Panc1 (cell line): Measurements from ENCODE around the gene ATOH8. TPM values are rescaled to one million over a fixed set of nuclear protein-coding genes. Genes with fewer than 3 reads are reported as not detected.

Experiments used
- ATAC-seq: fragments of 200-7000 bp; cut with Tn5 transposase; 2 replicates; pipeline ENCODE4 v1.9.1; 2020; ENCODE audit warnings: mild to moderate bottlenecking, moderate library complexity
- BruUV-seq: library from RNA; stranded (reverse); fragments of 400-500 nt; replicated peaks from 2 replicates; lab custom pipeline; 2021; lab: Mats Ljungman, UMichigan
- CTCF ChIA-PET: fragments of 300-600 bp; sonication (Branson Sonifier 250); formaldehyde crosslinking; loops from one replicate; lab custom pipeline; 2022; ENCODE audit warnings: antibody characterized with exemption; lab: Charles Lee
- POLR2A ChIA-PET: fragments of 300-600 bp; sonication (Branson Sonifier 250); formaldehyde crosslinking; loops from one replicate; lab custom pipeline; 2022; ENCODE audit warnings: antibody characterized with exemption; lab: Charles Lee
- DNase-seq: peaks from one replicate; pipeline ENCODE4 v3.0.0-alpha.2; 2010; ENCODE audit warnings: low read depth, low spot score
- H3K27ac ChIP-seq: 2 replicates; pipeline ENCODE4 v1.5.1; 2011; ENCODE audit warnings: mild to moderate bottlenecking, low read length, inconsistent platforms
- H3K27me3 ChIP-seq: fragments of 200-500 bp; sonication (Bioruptor generic); 2 replicates; pipeline ENCODE4 v1.6.0; 2014; ENCODE audit warnings: low read length, inconsistent platforms; ENCODE audit not compliant: control insufficient read depth, insufficient read depth
- H3K36me3 ChIP-seq: fragments of 200-500 bp; sonication (Bioruptor generic); 2 replicates; pipeline ENCODE4 v1.5.1; 2014; ENCODE audit warnings: inconsistent platforms, mild to moderate bottlenecking, low read length, moderate library complexity; ENCODE audit not compliant: control insufficient read depth, insufficient read depth
- H3K4me1 ChIP-seq: 2 replicates; pipeline ENCODE4 v1.5.1; 2011; ENCODE audit warnings: inconsistent platforms, mild to moderate bottlenecking, low read length, moderate library complexity; ENCODE audit not compliant: control insufficient read depth, insufficient read depth
- H3K4me3 ChIP-seq, 2 experiments: 2 replicates each; pipeline ENCODE4 v1.5.1; 2011 to 2012; ENCODE audit warnings: low read depth in 2 of 2, low read length in 2 of 2, mild to moderate bottlenecking in 2 of 2, inconsistent platforms in 1 of 2, moderate library complexity in 1 of 2
- H3K9me3 ChIP-seq: fragments of 200-500 bp; sonication (Bioruptor generic); 2 replicates; pipeline ENCODE4 v1.5.1; 2014; ENCODE audit warnings: low read depth, mild to moderate bottlenecking, inconsistent platforms, low read length, moderate library complexity; ENCODE audit not compliant: control insufficient read depth, insufficient read depth
- CTCF ChIP-seq: fragments of 450-650 bp; IDR thresholded peaks from 2 replicates; pipeline ENCODE4 v1.5.1; 2017; ENCODE audit warnings: mild to moderate bottlenecking
- POLR2AphosphoS5 ChIP-seq: IDR thresholded peaks from 2 replicates; pipeline ENCODE4 v1.6.1; 2012; ENCODE audit warnings: mild to moderate bottlenecking, low read depth, low read length, moderate library complexity
- REST ChIP-seq, 2 experiments: IDR thresholded peaks; 2 replicates each; pipeline ENCODE4 v1.6.1; 2011 to 2012; ENCODE audit warnings: low read depth in 2 of 2, control low read depth in 1 of 2, low read length in 1 of 2, mild to moderate bottlenecking in 1 of 2, moderate library complexity in 1 of 2; ENCODE audit not compliant: insufficient read depth in 1 of 2
- SIN3A ChIP-seq: IDR thresholded peaks from 2 replicates; pipeline ENCODE4 v1.6.1; 2012; ENCODE audit warnings: low read depth, mild to moderate bottlenecking, low read length, moderate library complexity, borderline replicate concordance; ENCODE audit not compliant: insufficient read depth
- TCF7L2 ChIP-seq: IDR thresholded peaks from 2 replicates; pipeline ENCODE4 v1.6.1; 2011; ENCODE audit warnings: mild to moderate bottlenecking, low read depth, low read length, inconsistent platforms
- in situ Hi-C: cut with HindIII; loops from 2 replicates; pipeline ENCODE4 v1.10.0; 2016; ENCODE audit warnings: low sequenced_read_pairs, low pct_unique_long_range_greater_than_20kb
- intact Hi-C: fragments of 100-400 bp; cut with micrococcal nuclease; formaldehyde crosslinking; loops from one replicate; pipeline ENCODE4 v1.10.0; 2022; ENCODE audit not compliant: unreplicated experiment
- total RNA-seq: library from RNA; stranded (reverse); gene quantifications from one replicate; pipeline ENCODE4 v1.2.1, GENCODE V29; 2021; ENCODE audit not compliant: unreplicated experiment

ATOH8 gene
- total RNA-seq, 1 experiment from 2014 or later, result 3.8 TPM

GRCh38 chr2:85760371-85760770 is 6.6 kb downstream of the ATOH8 start:
- POLR2A ChIA-PET, result interaction anchor here (1.1 kb wide), 1 partner anchor 11 kb away, joined by 3 read pairs; no protein-coding TSS in a partner anchor
- TF ChIP-seq TCF7L2 (no peak), CTCF (no peak), REST (IDR thresholded peaks at IDR 0.05; ENCODE audit: insufficient read depth in 1 of 2, low read depth in 2 of 2, low read length in 1 of 2) (no peak), SIN3A (no peak), POLR2AphosphoS5 (no peak)
- intact Hi-C loops, result no loop called here
- in situ Hi-C loops, result no loop called here
- Histone ChIP-seq H3K4me1 (peaks cover 37% of the 10 kb centered on the region), H3K9me3 (no peaks in the 10 kb centered on the region), H3K4me3 (no peak overlapping the region), H3K36me3 (no peaks in the 10 kb centered on the region), H3K27ac (no peak overlapping the region), H3K27me3 (no peaks in the 10 kb centered on the region)
- DNase-seq (no peak), ATAC-seq (no peak)
- BruUV-seq, result no TSS peak
- CTCF ChIA-PET, result interaction anchor here (1.5 kb wide), 1 partner anchor 9 kb away, joined by 4 read pairs; no protein-coding TSS in a partner anchor

- H3K4me1 ChIP-seq, result peaks cover 42% of the 10 kb centered on the region
- DNase-seq (no peak), ATAC-seq (no peak)
- POLR2A ChIA-PET, result interaction anchor here (0.5 to 1.1 kb wide), 2 partner anchors 11 to 323 kb away, joined by 3 to 11 read pairs; no protein-coding TSS in a partner anchor
- no TSS peak for BruUV-seq
- H3K27me3 ChIP-seq, result no peaks in the 10 kb centered on the region
- H3K36me3 ChIP-seq, result no peaks in the 10 kb centered on the region
- CTCF ChIA-PET, result interaction anchor here (0.6 kb wide), 1 partner anchor 52 kb away, joined by 6 read pairs; no protein-coding TSS in a partner anchor
- no peak overlapping the region for H3K27ac ChIP-seq
- in situ Hi-C loops (no loop called here), intact Hi-C loops (no loop called here)
- no peak for TF ChIP-seq SIN3A
- no peak for TF ChIP-seq POLR2AphosphoS5
- TF ChIP-seq TCF7L2, result no peak
- TF ChIP-seq REST (IDR thresholded peaks at IDR 0.05; ENCODE audit: insufficient read depth in 1 of 2, low read depth in 2 of 2, low read length in 1 of 2), result no peak
- TF ChIP-seq CTCF, result no peak
- H3K4me3 ChIP-seq, result no peak overlapping the region
- no peaks in the 10 kb centered on the region for H3K9me3 ChIP-seq
Observed at GRCh38 chr2:85760872-85761271, 7.1 kb downstream of the ATOH8 start.
